Measurements from ENCODE around the gene TMEM143. TPM values are rescaled to one million over a fixed set of nuclear protein-coding genes. Genes with fewer than 3 reads are reported as not detected.

Gene TMEM143
- total RNA-seq, 1 donor from 2014 or later: 8.4 TPM

GRCh38 chr19:48330012-48330681, 33.6 kb downstream of the TMEM143 start:
- peaks cover 6% of the 10 kb centered on the region for H3K36me3 Mint-ChIP-seq (ENCODE audit: low read depth)
- H3K27me3 Mint-ChIP-seq (ENCODE audit: low read depth): peaks cover 3% of the 10 kb centered on the region

GRCh38 chr19:48329167-48329891, 34.4 kb downstream of the TMEM143 start:
- Mint-ChIP-seq H3K4me3 (peak overlapping the region; percentile 90), H3K9me3 (peaks cover 2% of the 10 kb centered on the region), H3K27ac (ENCODE audit: unreplicated experiment) (peak overlapping the region; percentile 37), H3K36me3 (ENCODE audit: low read depth) (peaks cover 6% of the 10 kb centered on the region), H3K4me1 (peaks cover 56% of the 10 kb centered on the region), H3K27me3 (ENCODE audit: low read depth) (no peaks in the 10 kb centered on the region)
- DNase-seq (ENCODE audit: low read depth, low spot score): no peak
- no peak for TF ChIP-seq CTCF (conservative IDR thresholded peaks at IDR 0.05)

More at GRCh38 chr19:48330012-48330681, 33.6 kb downstream of the TMEM143 start:
- TF ChIP-seq CTCF (conservative IDR thresholded peaks at IDR 0.05): peak; percentile 34
- DNase-seq (ENCODE audit: low read depth, low spot score): peak; percentile 76
- H3K27ac Mint-ChIP-seq (ENCODE audit: unreplicated experiment): peak overlapping the region; percentile 43
- H3K4me3 Mint-ChIP-seq: peak overlapping the region; percentile 90
- peaks cover 2% of the 10 kb centered on the region for H3K9me3 Mint-ChIP-seq
- H3K4me1 Mint-ChIP-seq: peaks cover 56% of the 10 kb centered on the region

- H3K27me3 Mint-ChIP-seq (ENCODE audit: low read depth): no peaks in the 10 kb centered on the region
- TF ChIP-seq CTCF (conservative IDR thresholded peaks at IDR 0.05): no peak
- peak within 1 kb of the TSS; percentile 83 for H3K4me3 Mint-ChIP-seq
- peak; percentile 63 for DNase-seq (ENCODE audit: low read depth, low spot score)
- peaks cover 6% of the 10 kb centered on the region for H3K36me3 Mint-ChIP-seq (ENCODE audit: low read depth)
- H3K9me3 Mint-ChIP-seq: peaks cover 2% of the 10 kb centered on the region
- peak within 1 kb of the TSS; percentile 43 for H3K27ac Mint-ChIP-seq (ENCODE audit: unreplicated experiment)
- peaks cover 58% of the 10 kb centered on the region for H3K4me1 Mint-ChIP-seq
Measured at GRCh38 chr19:48325265-48325910, 38.4 kb downstream of the TMEM143 start, which contains the start of gene EMP3. Gene EMP3, plus strand, starts transcription at chr19:48325552. Its CDS starts 1,293 bp downstream, at chr19:48326845.

- H3K27ac Mint-ChIP-seq (ENCODE audit: unreplicated experiment): peak overlapping the region; percentile 99
- H3K27me3 Mint-ChIP-seq (ENCODE audit: low read depth): no peaks in the 10 kb centered on the region
- no peaks in the 10 kb centered on the region for H3K9me3 Mint-ChIP-seq
- peak; percentile 98 for DNase-seq (ENCODE audit: low read depth, low spot score)
- TF ChIP-seq CTCF (conservative IDR thresholded peaks at IDR 0.05): no peak
- H3K4me3 Mint-ChIP-seq: peak overlapping the region; percentile 92
- H3K4me1 Mint-ChIP-seq: peaks cover 47% of the 10 kb centered on the region
- H3K36me3 Mint-ChIP-seq (ENCODE audit: low read depth): no peaks in the 10 kb centered on the region
Measured at GRCh38 chr19:48321622-48322591, 41.8 kb downstream of the TMEM143 start.

- Mint-ChIP-seq H3K36me3 (ENCODE audit: low read depth) (no peaks in the 10 kb centered on the region), H3K4me1 (peaks cover 46% of the 10 kb centered on the region), H3K27me3 (ENCODE audit: low read depth) (no peaks in the 10 kb centered on the region), H3K9me3 (no peaks in the 10 kb centered on the region), H3K27ac (ENCODE audit: unreplicated experiment) (peak overlapping the region; percentile 99), H3K4me3 (peak overlapping the region; percentile 92)
- no peak for TF ChIP-seq CTCF (conservative IDR thresholded peaks at IDR 0.05)
- DNase-seq (ENCODE audit: low read depth, low spot score): peak; percentile 96
Measured at GRCh38 chr19:48321372-48321621, 42.4 kb downstream of the TMEM143 start.
